K562 (cell line): ENCODE data around the gene SNRNP70.

Experiments used
- CBFB ChIP-seq: sonication (generic); formaldehyde crosslinking; IDR thresholded peaks from 2 replicates; pipeline ENCODE4 v1.4.0; 2020; ENCODE audit warnings: mild to moderate bottlenecking, missing genetic modification reagents
- ETS2 ChIP-seq: IDR thresholded peaks from 2 replicates; pipeline ENCODE4 v1.6.1; 2016; ENCODE audit warnings: borderline replicate concordance, missing genetic modification characterization, mild to moderate bottlenecking, moderate library complexity, missing compliant biosample characterization; ENCODE audit not compliant: poor library complexity, severe bottlenecking
- HCFC1 ChIP-seq: IDR thresholded peaks from 2 replicates; pipeline ENCODE4 v1.6.1; 2012; ENCODE audit warnings: low read depth, low read length, improper control_type of control experiment
- TFAP4 ChIP-seq: sonication (generic); formaldehyde crosslinking; IDR thresholded peaks from 2 replicates; pipeline ENCODE4 v1.8.0; 2022; ENCODE audit warnings: missing genetic modification reagents, mild to moderate bottlenecking, moderate library complexity, borderline replicate concordance

DNA sequence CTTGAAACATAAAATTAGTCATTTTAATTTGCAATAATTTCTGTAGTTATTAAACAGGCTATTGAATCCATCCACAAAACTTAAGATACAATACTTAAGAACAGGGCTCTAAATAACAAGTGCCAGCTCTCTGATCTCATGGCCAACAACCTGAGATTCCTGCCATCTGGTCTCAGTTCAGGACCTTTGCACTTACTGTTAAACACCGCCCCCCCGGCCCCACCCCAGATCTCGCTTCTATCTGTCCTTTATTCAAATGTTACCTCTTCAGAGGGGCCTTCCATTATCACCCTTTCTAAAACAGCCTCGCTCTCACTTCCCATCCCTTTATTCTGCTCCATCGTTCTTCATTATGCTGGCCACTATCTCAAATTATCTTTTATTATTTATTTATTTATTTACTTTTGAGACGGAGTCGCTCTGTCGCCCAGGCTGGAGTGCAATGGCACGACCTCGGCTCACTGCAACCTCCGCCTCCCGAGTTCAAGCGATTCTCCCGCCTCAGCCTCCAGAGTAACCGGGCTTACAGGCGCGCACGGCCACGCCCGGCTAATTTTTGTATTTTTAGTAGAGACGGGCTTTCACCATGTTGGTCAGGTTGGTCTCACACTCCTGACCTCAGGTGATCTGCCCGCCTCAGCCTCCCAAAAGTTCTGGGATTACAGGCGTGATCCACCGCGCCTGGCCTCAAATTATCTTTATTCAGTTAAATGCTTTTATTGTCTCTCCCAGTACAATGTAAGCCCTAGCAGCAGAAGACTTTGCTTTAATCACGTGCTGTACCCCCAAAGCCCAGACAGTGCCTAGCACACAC lies 838 bp upstream of the SNRNP70 start:
- TF ChIP-seq CBFB (CRISPR knock-in tag): no peak
- TF ChIP-seq TFAP4 (CRISPR knock-in tag): no peak
- TF ChIP-seq ETS2 (tag): no peak
- no peak for TF ChIP-seq HCFC1
